ENCODE results near the gene FUBP3.

The FUBP3 gene, protein sequence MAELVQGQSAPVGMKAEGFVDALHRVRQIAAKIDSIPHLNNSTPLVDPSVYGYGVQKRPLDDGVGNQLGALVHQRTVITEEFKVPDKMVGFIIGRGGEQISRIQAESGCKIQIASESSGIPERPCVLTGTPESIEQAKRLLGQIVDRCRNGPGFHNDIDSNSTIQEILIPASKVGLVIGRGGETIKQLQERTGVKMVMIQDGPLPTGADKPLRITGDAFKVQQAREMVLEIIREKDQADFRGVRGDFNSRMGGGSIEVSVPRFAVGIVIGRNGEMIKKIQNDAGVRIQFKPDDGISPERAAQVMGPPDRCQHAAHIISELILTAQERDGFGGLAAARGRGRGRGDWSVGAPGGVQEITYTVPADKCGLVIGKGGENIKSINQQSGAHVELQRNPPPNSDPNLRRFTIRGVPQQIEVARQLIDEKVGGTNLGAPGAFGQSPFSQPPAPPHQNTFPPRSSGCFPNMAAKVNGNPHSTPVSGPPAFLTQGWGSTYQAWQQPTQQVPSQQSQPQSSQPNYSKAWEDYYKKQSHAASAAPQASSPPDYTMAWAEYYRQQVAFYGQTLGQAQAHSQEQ

DNA sequence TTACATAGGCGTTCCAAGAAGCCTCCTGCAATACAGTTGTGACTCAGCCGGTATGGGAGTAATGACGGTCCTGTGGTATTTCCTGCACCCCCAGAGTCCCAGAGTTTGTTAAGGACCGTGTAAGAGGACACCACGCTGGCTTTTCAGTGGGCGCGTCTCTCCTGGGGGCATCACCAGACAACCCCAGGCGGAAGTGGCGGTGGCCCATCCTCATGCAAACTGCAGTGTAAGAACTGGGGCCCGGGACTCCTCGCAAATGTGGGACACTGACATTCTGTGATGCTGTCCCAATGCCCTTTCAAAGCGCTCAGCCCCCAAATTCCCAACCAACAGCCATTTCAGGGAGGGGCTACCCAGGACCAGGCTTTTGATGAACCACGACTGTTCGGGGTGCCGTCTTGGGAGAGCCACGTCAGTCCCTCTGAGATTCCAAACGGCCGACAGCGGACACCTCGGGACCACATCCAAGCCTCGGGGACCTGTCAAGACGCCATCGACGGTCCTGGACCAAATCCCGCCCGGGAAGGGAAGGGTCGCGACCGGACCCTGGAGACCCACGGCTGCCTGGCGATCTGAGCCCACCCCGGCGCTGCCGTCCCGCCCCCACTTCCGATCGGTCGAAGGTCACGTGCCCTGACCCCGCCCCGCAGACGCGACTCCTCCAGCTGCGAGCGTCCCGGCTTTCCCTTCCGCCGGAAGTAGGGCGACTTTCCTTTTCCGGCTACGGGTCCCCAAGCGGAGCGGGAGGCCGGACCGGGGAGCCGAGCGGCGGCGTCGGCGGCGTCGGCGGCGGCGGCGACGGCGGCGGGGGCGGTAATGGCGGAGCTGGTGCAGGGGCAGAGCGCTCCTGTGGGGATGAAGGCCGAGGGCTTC lies at the start of gene FUBP3:
FUBP3 (plus strand) TSS at position 713 of the 873 bp plus-strand sequence; CDS start at position 817, 104 bp downstream.
- DNase-seq (ENCODE audit: low read depth in 2 of 2): peak; percentile 65 to 69

DNA sequence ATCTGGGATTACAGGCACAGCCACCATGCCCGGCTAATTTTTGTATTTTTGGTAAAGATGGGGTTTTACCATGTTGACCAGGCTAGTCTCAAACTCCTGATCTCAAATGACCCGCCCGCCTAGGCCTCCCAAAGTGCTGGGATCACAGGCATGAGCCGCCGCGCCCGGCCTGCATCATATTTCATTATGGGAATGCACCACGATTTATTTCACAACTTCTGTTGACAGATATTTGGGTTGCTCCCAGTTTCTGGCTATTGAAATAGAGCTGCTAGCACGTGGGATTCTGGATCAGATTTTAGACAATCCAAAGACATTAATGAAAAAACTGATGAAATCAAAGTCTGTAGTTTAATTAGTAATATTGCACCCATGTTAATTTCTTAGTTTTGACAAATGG lies 48.4 kb upstream of the FUBP3 start:
- peak; percentile 44 for DNase-seq (ENCODE audit: low read depth in 2 of 2)

DNA sequence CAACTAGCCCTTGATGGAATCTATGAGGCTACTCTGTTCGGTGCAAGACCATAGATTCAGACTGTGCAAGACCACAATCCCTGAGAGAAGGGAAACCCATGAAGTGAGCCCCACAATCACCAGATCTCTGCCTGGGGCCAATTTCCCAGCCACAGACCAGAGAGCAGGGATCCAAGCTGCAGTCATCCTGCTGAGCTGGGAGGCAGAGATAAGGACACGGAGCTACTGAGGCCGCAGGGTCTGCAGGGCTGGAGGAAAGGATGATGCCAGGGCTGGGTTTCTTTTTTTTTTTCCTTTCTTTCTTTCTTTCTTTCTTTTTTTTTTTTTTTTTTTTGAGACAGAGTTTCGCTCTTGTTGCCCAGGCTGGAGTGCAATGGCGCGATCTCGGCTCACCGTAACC lies 47.7 kb upstream of the FUBP3 start:
- no peak for DNase-seq (ENCODE audit: low read depth in 2 of 2)

DNA sequence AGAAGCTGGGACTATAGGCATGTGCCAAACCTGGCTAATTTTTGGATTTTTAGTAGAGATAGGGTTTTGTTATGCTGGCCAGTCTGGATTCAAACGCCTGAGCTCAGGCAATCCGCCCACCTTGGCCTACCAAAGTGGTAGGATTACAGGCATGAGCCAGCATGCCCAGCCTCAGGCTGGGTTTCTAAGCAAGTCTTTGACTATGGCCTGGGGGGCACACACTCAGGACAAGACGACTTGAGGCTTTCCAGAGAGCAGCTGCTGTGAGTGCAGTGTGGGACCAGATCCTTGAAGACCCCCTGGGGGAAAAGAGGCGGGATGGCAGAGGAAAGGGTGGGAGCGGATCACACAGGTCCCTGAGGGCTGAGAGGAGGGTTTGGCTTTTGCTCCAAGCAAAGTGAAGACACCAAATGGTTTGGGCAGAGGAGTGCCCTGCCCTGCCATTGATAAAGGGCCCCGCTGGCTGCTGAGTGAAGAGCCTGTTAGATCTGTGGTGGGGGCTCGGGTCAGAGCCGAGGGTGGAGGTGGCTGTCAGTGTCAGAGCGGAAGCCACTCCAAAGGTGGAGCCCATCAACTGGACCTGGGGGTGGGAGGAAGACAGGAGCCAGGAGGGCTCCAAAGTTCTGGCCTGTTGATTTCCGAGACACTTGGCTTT lies 46.8 kb upstream of the FUBP3 start:
- no peak for DNase-seq (ENCODE audit: low read depth in 2 of 2)

DNA sequence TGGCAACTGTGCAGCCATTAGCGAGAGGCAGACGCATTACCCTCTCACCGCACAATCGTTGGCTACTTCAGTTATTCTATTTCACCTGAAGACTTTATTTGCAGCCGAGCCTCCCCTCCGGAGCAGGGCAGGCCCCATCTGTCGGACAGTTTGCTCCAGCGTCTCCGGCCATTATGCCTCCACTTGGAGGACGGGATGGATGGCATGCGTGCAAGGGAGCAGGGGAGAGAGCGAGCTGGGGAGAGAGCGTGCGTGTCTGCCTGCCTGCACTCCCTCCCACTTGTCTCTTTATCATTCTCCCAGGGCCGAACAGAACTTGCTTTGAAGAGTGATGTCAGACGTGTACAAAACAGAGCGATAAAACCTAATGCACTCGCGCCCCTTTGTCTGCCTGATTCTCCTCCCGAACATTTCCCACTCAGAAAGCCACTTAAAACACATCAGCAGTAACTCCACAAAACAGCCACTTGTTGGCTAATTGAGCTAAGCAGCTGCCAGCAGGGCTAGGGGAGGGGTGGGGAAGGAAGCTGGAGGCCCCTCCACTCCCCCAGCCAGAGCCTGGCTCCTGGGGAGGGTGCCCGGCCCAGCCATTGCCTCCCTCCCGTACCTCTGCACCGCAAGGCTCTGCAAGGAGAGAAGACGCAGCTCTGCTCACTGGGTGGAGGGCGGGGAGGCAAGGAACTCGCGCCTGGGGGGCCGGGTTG lies 43.4 kb upstream of the FUBP3 start:
- DNase-seq (ENCODE audit: low read depth in 2 of 2): peak in 1 of 2 experiments; percentile 10

DNA sequence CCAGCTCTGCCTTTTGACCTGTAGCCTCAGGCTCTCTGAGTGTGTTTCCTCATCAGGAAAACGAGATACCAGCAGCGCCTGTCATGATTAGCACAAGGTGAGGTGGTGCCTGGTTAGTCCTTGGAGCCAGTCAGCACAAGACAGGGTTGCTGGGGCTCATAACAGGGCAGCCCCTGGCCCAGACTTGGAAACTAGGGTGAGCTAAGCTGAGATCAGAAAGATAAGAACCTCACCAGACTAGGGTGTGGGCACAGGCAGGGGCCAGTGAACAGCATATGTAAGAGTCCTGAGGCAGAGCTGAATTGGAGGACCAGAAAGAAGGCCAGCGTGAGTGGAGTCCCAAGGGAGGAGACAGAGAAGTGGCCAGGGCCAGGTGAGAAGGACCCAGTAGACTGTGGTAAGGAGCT lies 42.7 kb upstream of the FUBP3 start:
- no peak for DNase-seq (ENCODE audit: low read depth in 2 of 2)

DNA sequence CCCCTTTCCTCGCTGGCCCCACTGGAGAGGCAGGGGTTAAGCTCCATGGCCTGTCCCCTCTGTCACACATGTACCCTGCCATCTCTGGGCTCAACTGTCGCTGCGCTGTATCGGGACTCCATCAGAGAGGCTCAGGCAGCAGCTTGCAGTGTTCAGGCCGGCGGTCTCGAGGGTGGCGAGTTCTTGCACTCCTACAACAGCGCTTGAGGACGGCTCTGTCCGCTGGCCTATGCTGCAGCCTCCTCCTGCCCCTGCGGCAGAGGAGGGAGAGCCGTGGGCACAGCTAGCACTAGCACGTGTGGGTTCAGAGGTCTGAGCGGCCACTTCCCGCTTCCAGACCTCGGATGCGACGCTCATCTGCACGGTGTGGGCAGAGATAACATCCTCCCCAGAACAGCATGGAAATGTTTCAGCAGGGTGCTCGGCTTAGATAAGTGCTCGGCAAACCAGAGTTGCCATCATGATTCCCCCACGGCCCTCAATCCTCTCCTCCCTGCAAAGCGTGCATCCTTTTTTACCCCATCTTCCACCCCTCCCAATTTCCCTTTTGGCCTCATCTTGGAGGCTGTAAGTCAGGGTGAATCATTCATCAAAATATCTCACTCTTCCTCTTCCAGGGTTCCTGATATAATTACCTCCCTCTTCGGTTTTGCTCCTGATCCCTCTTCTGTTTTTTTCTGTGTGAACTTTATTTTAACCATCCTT lies 41.9 kb upstream of the FUBP3 start:
- DNase-seq (ENCODE audit: low read depth in 2 of 2): no peak

DNA sequence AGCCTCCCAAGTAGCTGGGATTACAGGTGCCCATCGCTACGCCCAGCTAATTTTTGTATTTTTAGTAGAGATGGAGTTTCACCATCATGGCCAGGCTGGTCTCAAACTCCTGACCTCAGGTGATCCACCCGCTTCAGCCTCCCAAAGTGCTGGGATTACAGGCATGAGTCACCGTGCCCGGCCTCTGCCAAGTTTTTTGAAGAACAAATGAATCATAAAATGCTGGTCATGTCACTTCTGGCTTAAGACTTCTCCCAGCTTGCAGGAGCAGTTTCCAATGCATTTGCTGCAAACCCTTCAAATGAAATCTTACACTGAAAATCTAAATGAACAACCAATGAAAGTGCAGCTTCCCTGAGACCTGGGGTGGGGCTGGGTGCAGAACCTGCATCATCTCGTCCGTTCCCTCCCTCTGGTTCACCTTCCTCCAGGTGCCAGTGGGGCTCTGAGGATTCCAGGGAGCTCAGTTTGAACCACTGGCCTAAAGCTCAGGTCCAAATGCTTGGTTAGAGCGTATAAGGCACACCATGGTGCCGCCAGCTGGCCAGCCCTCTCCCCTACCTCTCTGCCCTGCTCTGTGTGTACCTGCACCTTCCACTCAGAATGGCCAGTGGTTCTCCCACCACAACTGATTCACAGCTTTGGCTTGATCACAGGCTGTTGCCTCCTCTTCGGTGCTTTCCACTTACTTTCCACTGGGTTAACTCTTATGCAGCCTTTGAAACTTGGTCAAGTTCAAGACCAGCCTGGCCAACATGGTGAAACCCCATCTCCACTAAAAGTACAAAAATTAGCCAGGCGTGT lies 39.8 kb upstream of the FUBP3 start:
- DNase-seq (ENCODE audit: low read depth in 2 of 2): peak; percentile 16 to 22

DNA sequence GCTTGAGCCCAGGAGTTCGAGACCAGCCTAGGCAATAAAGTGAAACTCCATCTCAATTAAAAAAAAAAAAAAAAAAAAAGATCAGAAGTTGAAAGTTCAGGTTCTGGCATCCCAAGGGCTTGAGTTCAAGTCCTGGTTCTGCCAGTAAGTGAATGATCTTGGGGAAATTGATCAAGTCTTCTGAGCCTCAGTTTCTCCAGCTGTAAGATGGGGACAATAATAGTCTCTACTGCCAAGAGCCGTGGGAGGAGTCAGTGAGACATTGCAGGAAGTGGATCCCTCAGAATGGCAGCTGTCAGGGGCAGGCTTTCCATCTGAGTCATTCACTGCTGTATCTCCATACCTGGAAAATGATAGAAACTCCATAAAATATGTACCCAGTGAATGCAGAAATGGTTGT lies 37.8 kb upstream of the FUBP3 start:
- no peak for DNase-seq (ENCODE audit: low read depth in 2 of 2)

DNA sequence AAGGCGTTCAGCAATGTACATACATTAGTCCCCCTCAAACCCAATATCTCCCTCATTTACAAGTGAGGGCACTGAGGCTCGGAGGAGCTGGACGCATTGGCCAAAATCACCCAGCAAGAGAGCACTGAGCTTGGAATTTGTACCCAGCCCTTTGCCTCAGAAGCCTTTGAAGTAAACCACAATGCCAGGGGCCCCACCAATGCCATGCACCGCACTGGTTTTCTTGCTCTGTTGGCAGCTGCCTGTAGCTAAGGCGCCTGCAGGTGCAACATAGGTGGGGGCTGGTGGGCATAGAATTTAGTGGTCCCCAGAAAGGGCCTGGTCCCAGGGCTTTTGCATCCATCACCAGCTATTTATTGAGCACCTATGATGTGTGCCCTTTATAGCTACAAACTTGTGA lies 37.3 kb upstream of the FUBP3 start:
- DNase-seq (ENCODE audit: low read depth in 2 of 2): no peak

DNA sequence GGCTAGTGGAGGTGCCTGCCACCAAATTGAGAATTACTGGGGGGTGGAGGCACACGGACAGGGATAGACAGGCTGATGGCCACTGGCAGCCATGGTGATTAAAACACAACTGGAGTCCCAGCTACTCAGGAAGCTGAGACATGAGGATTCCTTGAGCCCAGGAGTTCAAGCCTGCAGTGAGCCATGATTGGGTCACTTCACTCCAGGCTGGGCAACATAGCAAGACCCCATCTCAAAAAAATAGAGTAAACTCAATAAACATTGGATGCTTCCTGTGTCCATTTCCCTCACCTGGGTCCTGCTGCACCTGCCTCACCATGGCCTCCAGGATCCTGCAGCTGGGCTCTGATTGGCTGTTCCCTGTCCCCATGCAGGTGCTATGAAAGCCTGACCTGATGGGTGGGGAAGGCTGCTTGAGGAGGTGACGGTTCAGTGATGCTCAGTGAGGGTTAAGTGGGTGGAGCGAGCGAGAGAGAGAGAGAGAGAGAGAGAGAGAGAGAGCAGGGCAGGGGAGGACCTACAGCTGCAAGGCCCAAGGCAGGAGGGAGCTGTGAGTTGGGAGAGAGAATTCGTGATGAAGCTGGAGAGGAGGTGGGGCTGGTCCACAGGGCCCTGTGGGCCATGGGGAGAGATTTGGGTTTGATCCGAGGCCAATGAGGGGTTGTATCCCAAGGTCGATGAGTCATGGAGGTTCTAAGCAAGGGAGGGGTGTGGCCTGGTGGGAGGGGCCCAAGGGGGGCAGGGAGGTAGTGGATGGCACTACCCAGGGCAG lies 36.7 kb upstream of the FUBP3 start:
- no peak for DNase-seq (ENCODE audit: low read depth in 2 of 2)

DNA sequence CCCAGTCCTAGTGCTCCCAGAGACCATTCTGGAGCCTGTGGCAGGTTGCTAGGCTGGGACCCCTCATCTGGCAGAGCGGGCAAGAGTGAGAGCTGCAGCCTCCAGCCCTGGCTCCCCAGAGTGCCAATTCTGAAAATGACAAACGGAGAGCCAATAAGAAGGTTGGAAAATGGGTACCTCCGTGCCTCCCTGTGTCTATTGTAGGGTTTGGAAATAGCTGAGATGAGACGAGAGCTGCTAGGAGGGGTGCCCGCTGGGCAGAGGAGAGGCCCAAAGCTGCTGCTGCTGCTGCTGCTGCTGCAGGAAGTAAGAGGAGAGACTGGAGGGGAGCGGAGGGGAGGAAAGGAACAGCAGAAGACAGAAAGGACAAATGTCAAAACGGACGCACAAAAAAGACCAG lies 36.0 kb upstream of the FUBP3 start:
- DNase-seq (ENCODE audit: low read depth in 2 of 2): no peak

DNA sequence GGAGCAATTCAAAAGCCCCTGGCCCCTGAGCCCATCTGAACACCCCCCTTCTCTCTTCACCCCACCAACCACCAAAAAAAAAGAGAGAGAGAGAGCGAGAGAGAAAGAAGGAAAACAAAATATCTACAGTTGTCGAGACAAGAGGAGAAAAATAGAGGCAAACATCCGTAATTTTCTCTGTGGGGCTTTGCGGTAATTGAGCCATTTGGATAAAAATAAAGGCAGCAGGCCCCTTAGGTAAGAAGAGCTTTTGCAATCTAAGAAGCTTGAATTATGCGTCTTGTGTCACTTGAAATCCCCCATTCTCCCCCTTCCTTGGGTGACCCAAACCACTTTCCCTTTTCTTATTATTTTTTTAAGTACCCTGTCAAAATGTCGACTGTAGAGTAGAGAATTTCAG lies 35.5 kb upstream of the FUBP3 start:
- no peak for DNase-seq (ENCODE audit: low read depth in 2 of 2)

DNA sequence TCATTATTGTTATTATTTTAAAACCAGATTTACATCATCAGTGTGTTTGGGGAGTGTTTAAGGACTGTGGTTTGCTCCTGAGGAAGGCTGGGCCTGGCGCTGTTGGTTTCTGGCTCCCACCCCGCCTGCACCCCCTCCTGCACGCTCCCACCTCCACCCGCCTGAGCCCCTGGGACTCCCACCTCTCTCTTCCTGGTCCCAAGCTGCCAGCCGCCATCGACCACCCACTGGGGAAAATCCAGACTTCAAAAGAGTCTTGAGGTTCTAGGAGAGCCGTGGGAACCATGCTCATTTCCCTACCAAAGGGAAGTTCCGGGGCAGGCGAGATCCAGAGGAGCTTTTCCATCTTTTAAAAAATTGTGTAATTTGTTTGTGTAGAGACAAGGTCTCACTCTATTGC lies 35.0 kb upstream of the FUBP3 start:
- no peak for DNase-seq (ENCODE audit: low read depth in 2 of 2)

DNA sequence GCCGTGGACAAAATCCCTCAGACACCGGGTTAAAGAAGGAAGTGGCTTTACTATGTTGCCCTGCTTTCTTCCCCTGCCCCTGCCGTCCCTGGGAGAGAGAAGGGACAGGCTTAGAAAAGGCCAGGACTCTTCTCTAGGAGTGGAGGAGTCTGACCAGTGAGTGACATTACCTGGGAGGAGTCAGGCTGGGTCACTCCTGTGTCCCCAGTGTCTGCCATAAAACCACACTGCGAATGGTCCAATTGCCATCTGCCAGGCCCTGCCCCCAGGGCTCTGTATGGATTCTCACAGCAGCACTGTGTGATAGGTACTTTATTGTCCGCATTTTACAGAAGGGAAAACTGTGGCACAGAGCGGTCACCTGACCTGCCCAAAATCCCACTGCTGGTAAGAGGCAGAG lies 31.3 kb upstream of the FUBP3 start:
- DNase-seq (ENCODE audit: low read depth in 2 of 2): no peak

DNA sequence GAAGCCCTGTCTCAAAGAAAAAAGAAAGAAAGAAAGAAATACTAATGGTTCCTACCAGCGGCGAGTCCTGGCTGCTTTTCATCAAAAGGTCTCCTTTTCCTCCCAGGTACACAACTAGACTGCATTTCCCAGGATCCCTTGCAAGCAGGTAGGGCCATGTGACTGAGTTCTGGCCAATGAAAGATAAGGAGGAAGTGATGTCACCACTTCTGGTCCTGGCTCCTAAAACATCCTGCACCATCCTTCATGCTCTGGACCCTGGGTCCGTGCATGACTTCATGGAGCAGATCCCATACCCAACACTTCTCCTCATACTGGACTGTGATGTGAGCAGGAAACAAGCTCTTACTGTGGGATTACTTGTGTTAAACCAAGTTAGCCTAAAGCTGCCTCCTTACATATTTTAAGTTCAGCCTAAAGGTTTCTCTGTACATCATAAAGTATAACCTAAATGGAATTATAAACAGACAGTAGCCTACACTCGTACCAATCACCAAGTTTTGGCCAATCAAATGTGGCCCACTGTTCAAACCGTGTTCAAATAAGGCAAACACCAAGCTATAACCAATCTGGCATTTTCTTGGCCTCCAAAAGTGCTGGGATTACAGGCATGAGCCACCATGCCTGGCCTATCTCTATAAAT lies 30.2 kb upstream of the FUBP3 start:
- no peak for DNase-seq (ENCODE audit: low read depth in 2 of 2)

DNA sequence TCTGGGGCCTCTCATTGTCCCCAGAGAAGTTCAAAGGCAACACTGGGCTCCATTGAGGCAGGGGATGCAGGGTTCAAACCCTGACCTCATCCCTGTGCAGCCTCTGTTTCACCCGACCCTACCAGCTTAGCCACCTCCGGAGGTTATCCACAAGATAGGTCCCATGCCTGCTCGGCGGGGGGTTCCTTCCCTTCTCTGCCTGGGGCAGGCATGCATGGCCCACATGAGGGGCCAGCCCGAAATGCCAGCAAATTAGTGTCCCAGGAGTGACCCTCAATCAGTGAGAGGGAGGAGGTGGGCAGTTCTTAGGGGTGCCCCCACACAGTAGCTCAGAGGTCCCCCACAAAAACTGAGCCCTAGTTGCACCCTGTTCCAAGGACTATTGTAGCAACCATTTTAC lies 24.8 kb upstream of the FUBP3 start:
- DNase-seq (ENCODE audit: low read depth in 2 of 2): no peak

DNA sequence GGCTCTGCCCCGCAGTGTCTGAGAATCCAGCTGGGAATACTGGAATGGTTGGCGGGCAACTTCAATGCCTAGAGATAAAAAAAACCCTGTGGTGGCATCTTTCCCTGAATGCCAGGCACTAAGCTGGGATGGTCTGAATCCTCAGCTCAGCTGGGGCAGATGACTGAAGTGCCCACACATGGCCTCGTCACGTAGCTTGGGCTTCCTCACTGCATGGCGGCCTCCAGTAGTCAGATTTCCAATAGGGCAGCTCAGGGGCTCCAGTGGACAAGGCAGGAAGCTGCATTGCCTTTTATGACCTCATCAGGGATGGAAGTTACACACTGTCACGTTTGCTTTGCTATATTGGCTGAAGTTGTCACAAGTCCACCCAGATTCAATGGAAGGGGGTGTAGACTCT lies 24.3 kb upstream of the FUBP3 start:
- no peak for DNase-seq (ENCODE audit: low read depth in 2 of 2)

DNA sequence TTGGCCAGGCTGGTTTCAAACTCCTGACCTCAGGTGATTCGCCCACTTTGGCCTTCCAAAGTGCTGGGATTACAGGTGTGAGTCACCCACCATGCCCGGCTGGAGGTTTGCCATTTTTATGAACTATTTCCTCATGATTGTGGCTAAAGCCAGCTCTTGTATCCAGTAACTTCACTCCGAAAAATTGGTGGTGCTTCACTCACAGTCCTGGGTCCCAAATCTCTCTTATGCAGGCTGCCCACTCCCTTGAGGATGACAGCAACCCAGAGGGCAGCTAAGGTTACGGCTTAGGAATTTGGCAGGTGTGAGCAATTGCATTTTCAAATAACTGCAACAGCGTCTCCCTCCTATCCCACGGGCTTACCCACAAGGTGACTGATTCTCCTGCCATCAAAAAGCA lies 23.4 kb upstream of the FUBP3 start:
- no peak for DNase-seq (ENCODE audit: low read depth in 2 of 2)
